OCI-LY1 (cell line): ENCODE results near the gene CENPQ.

ENCODE experiments used
- H2AFZ ChIP-seq: fragments of 200-600 bp; sonication (generic), shearing (Covaris generic); 2 replicates; pipeline ENCODE4 v1.6.0; 2014; ENCODE audit warnings: antibody characterized with exemption, mild to moderate bottlenecking, low read length
- H3F3A ChIP-seq: fragments of 200-600 bp; sonication (generic), shearing (Covaris generic); 2 replicates; pipeline ENCODE4 v1.6.0; 2014; ENCODE audit warnings: mild to moderate bottlenecking, antibody characterized with exemption, low read length, moderate library complexity; ENCODE audit not compliant: insufficient read depth
- H3K27ac ChIP-seq: fragments of 200-600 bp; sonication (generic); 2 replicates; pipeline ENCODE4 v1.5.1; 2014; ENCODE audit warnings: low read length, mixed run types, mild to moderate bottlenecking, low read depth; ENCODE audit not compliant: poor library complexity, severe bottlenecking
- H3K27me3 ChIP-seq: fragments of 200-600 bp; sonication (generic); 2 replicates; pipeline ENCODE4 v1.6.0; 2014; ENCODE audit warnings: antibody characterized with exemption, mild to moderate bottlenecking, low read length, moderate library complexity; ENCODE audit not compliant: insufficient read depth
- H3K36me3 ChIP-seq: fragments of 200-600 bp; sonication (generic); 2 replicates; pipeline ENCODE4 v1.6.1; 2014; ENCODE audit warnings: mild to moderate bottlenecking, antibody characterized with exemption, low read length, moderate library complexity, mixed read lengths; ENCODE audit not compliant: insufficient read depth
- H3K4me1 ChIP-seq: fragments of 200-600 bp; sonication (generic); 2 replicates; pipeline ENCODE4 v1.5.1; 2014; ENCODE audit warnings: mild to moderate bottlenecking, low read length, moderate library complexity; ENCODE audit not compliant: insufficient read depth, severe bottlenecking
- H3K4me2 ChIP-seq: fragments of 200-600 bp; sonication (generic), shearing (Covaris generic); 2 replicates; pipeline ENCODE4 v1.6.1; 2014; ENCODE audit warnings: low read length
- H3K4me3 ChIP-seq: fragments of 200-600 bp; sonication (generic); 2 replicates; pipeline ENCODE4 v1.5.1; 2014; ENCODE audit warnings: low read length, low read depth, mild to moderate bottlenecking, mixed read lengths; ENCODE audit not compliant: poor library complexity, severe bottlenecking
- H3K79me2 ChIP-seq: fragments of 200-600 bp; shearing (Covaris generic); 2 replicates; pipeline ENCODE4 v1.6.1; 2016; ENCODE audit warnings: mixed run types, low read length, mixed read lengths; ENCODE audit not compliant: insufficient read depth
- H3K9ac ChIP-seq: fragments of 200-600 bp; sonication (generic), shearing (Covaris generic); 2 replicates; pipeline ENCODE4 v1.6.1; 2014; ENCODE audit warnings: mild to moderate bottlenecking, low read length, mixed read lengths
- H3K9me2 ChIP-seq: fragments of 200-600 bp; sonication (generic), shearing (Covaris generic); 2 replicates; pipeline ENCODE4 v1.6.1; 2014; ENCODE audit warnings: low read depth, mild to moderate bottlenecking, low read length, mixed read lengths
- H3K9me3 ChIP-seq: fragments of 200-600 bp; shearing (Covaris generic); 2 replicates; pipeline ENCODE4 v1.6.1; 2014; ENCODE audit warnings: low read length, mixed read lengths
- H4K20me1 ChIP-seq: fragments of 200-600 bp; sonication (generic), shearing (Covaris generic); 2 replicates; pipeline ENCODE4 v1.6.0; 2016; ENCODE audit warnings: mild to moderate bottlenecking, low read length; ENCODE audit not compliant: insufficient read depth
- CTCF ChIP-seq: fragments of 200-600 bp; sonication (generic), shearing (Covaris generic); IDR thresholded peaks from 2 replicates; pipeline ENCODE4 v1.5.1; 2017; ENCODE audit warnings: mild to moderate bottlenecking, antibody characterized with exemption, low read length, moderate library complexity, mixed read lengths
- EZH2 ChIP-seq: fragments of 200-600 bp; sonication (generic), shearing (Covaris generic); IDR thresholded peaks from 2 replicates; pipeline ENCODE4 v1.8.0; 2017; ENCODE audit warnings: borderline replicate concordance, mixed run types, mild to moderate bottlenecking, antibody characterized with exemption, low read length, moderate library complexity, mixed read lengths

CENPQ gene

GRCh38 chr6:49423817-49424216 lies 39.4 kb upstream of the CENPQ start:
- Histone ChIP-seq H3K9me2 (no peaks in the 10 kb centered on the region), H3F3A (no peaks in the 10 kb centered on the region)
- TF ChIP-seq CTCF (no peak), EZH2 (no peak)

GRCh38 chr6:49430187-49430586 lies 33.0 kb upstream of the CENPQ start:
- H3K27me3 ChIP-seq, result no peaks in the 10 kb centered on the region
- no peak overlapping the region for H3K9ac ChIP-seq
- no peak overlapping the region for H3K4me2 ChIP-seq
- no peak overlapping the region for H3K27ac ChIP-seq
- H3F3A ChIP-seq, result no peaks in the 10 kb centered on the region
- H4K20me1 ChIP-seq, result no peaks in the 10 kb centered on the region
- no peaks in the 10 kb centered on the region for H3K4me1 ChIP-seq
- no peak overlapping the region for H3K4me3 ChIP-seq
- no peaks in the 10 kb centered on the region for H3K9me2 ChIP-seq
- H3K79me2 ChIP-seq, result no peaks in the 10 kb centered on the region
- H3K9me3 ChIP-seq, result no peaks in the 10 kb centered on the region
- TF ChIP-seq EZH2 (no peak), CTCF (no peak)
- no peak overlapping the region for H2AFZ ChIP-seq
- peaks cover 26% of the 10 kb centered on the region for H3K36me3 ChIP-seq

More at GRCh38 chr6:49423817-49424216, 39.4 kb upstream of the CENPQ start:
- no peaks in the 10 kb centered on the region for H3K27me3 ChIP-seq
- no peak overlapping the region for H3K9ac ChIP-seq
- H3K4me2 ChIP-seq, result no peak overlapping the region
- H3K79me2 ChIP-seq, result no peaks in the 10 kb centered on the region
- H3K4me1 ChIP-seq, result no peaks in the 10 kb centered on the region
- no peak overlapping the region for H3K27ac ChIP-seq
- H4K20me1 ChIP-seq, result no peaks in the 10 kb centered on the region
- no peak overlapping the region for H3K4me3 ChIP-seq
- H3K9me3 ChIP-seq, result no peaks in the 10 kb centered on the region
- no peak overlapping the region for H2AFZ ChIP-seq
- no peaks in the 10 kb centered on the region for H3K36me3 ChIP-seq

GRCh38 chr6:49430866-49431265 lies 32.3 kb upstream of the CENPQ start:
- no peaks in the 10 kb centered on the region for H4K20me1 ChIP-seq
- H3K9ac ChIP-seq, result no peak overlapping the region
- TF ChIP-seq CTCF (no peak), EZH2 (no peak)
- H3F3A ChIP-seq, result no peaks in the 10 kb centered on the region
- H3K4me2 ChIP-seq, result no peak overlapping the region
- no peak overlapping the region for H3K4me3 ChIP-seq
- H3K79me2 ChIP-seq, result no peaks in the 10 kb centered on the region
- no peaks in the 10 kb centered on the region for H3K27me3 ChIP-seq
- no peaks in the 10 kb centered on the region for H3K4me1 ChIP-seq
- H3K36me3 ChIP-seq, result peaks cover 29% of the 10 kb centered on the region
- H3K9me3 ChIP-seq, result no peaks in the 10 kb centered on the region
- no peaks in the 10 kb centered on the region for H3K9me2 ChIP-seq
- H2AFZ ChIP-seq, result no peak overlapping the region
- H3K27ac ChIP-seq, result no peak overlapping the region
